H1 (cell line): Measurements from ENCODE around the gene RBCK1. TPM values are rescaled to one million over a fixed set of nuclear protein-coding genes. Genes with fewer than 3 reads are reported as not detected.

Source experiments
- CTCF ChIA-PET: fragments of 300-600 bp; sonication (Branson Sonifier 250); formaldehyde crosslinking; loops from one replicate; lab custom pipeline; 2021; ENCODE audit not compliant: partially characterized antibody; lab: Charles Lee
- POLR2A ChIA-PET: fragments of 300-600 bp; sonication (Branson Sonifier 250); formaldehyde crosslinking; loops from one replicate; lab custom pipeline; 2021; ENCODE audit warnings: inconsistent platforms; ENCODE audit not compliant: partially characterized antibody; lab: Charles Lee
- DNase-seq, 2 experiments: peaks; one replicate each; pipeline versions ENCODE4 v3.0.0 to v3.0.0-alpha.2; 2010 to 2022; ENCODE audit warnings: low spot score in 2 of 2, low read depth in 1 of 2, mixed read lengths in 1 of 2
- FAIRE-seq: peaks from 2 replicates; lab custom pipeline; 2011; peaks lifted over from hg19 to GRCh38; lab: Jason Lieb, UNC
- H2AFZ ChIP-seq: 2 replicates; pipeline ENCODE4 v1.8.1; 2012; ENCODE audit warnings: low read length, inconsistent platforms
- H2AK5ac ChIP-seq: 2 replicates; pipeline ENCODE4 v1.6.1; 2013; ENCODE audit warnings: low read depth, low read length
- H2BK120ac ChIP-seq: replicated peaks from 2 replicates; pipeline ENCODE3; 2013; ENCODE audit warnings: low read depth, low read length, inconsistent platforms
- H2BK12ac ChIP-seq: 2 replicates; pipeline ENCODE4 v1.6.1; 2013; ENCODE audit warnings: low read depth, low read length
- H2BK15ac ChIP-seq: 2 replicates; pipeline ENCODE4 v1.6.1; 2013; ENCODE audit warnings: low read length
- H2BK20ac ChIP-seq: 2 replicates; pipeline ENCODE4 v1.6.1; 2013; ENCODE audit warnings: low read length
- H2BK5ac ChIP-seq: 2 replicates; pipeline ENCODE4 v1.6.1; 2013; ENCODE audit warnings: low read depth, low read length
- H3K14ac ChIP-seq: 2 replicates; pipeline ENCODE4 v1.6.1; 2013; ENCODE audit warnings: inconsistent platforms; ENCODE audit not compliant: insufficient read length
- H3K18ac ChIP-seq: 2 replicates; pipeline ENCODE4 v1.6.1; 2013; ENCODE audit warnings: low read length; ENCODE audit errors: extremely low read depth
- H3K23ac ChIP-seq: 2 replicates; pipeline ENCODE4 v1.6.1; 2013; ENCODE audit warnings: inconsistent platforms; ENCODE audit not compliant: insufficient read length
- H3K23me2 ChIP-seq: 2 replicates; pipeline ENCODE4 v1.6.1; 2013; ENCODE audit warnings: low read depth, low read length
- H3K27ac ChIP-seq: 2 replicates; pipeline ENCODE4 v1.6.1; 2011; ENCODE audit warnings: low read depth, low read length, inconsistent platforms
- H3K27me3 ChIP-seq, 4 experiments: replicated peaks in 1 of 4; 1 replicate in 1 of 4; 2 replicates in 3 of 4; pipeline versions ENCODE4 v1.6.1 to v1.8.1; 2011 to 2013; ENCODE audit warnings: low read length in 3 of 4, mild to moderate bottlenecking in 3 of 4, inconsistent platforms in 2 of 4, mixed read lengths in 2 of 4, moderate library complexity in 1 of 4; ENCODE audit not compliant: control insufficient read depth in 3 of 4, insufficient read depth in 3 of 4; ENCODE audit errors: extremely low read depth in 1 of 4
- H3K36me3 ChIP-seq, 4 experiments: 2 replicates each; pipeline versions ENCODE4 v1.6.1 to v1.8.1; 2011 to 2013; ENCODE audit warnings: mild to moderate bottlenecking in 4 of 4, low read length in 3 of 4, moderate library complexity in 2 of 4, control low read depth in 1 of 4, inconsistent platforms in 1 of 4; ENCODE audit not compliant: insufficient read depth in 4 of 4, control insufficient read depth in 2 of 4
- H3K4ac ChIP-seq: replicated peaks from 2 replicates; pipeline ENCODE3; 2013; ENCODE audit warnings: low read length, low read depth, mixed read lengths, inconsistent platforms; ENCODE audit not compliant: insufficient read length
- H3K4me1 ChIP-seq, 4 experiments: replicated peaks in 1 of 4; 1 replicate in 1 of 4; 2 replicates in 3 of 4; pipeline versions ENCODE4 v1.6.1 to v1.8.1; 2011 to 2013; ENCODE audit warnings: low read length in 3 of 4, inconsistent platforms in 2 of 4, mixed read lengths in 1 of 4; ENCODE audit not compliant: insufficient read depth in 4 of 4, control insufficient read depth in 3 of 4
- H3K4me2 ChIP-seq, 2 experiments: 2 replicates each; pipeline versions ENCODE4 v1.6.1 to v1.8.1; 2011 to 2013; ENCODE audit warnings: low read depth in 2 of 2, low read length in 2 of 2, control low read depth in 1 of 2, inconsistent platforms in 1 of 2, mild to moderate bottlenecking in 1 of 2; ENCODE audit not compliant: insufficient read depth in 1 of 2
- H3K4me3 ChIP-seq, 4 experiments: fragments of 200-600, 300-600 bp in 1 of 4; sonication (generic), shearing (Covaris generic), sonication (Bioruptor Twin) in 1 of 4; 2 replicates each; pipeline versions ENCODE4 v1.5.1 to v1.8.1; 2011 to 2016; ENCODE audit warnings: low read length in 4 of 4, low read depth in 3 of 4, control low read depth in 2 of 4, inconsistent platforms in 2 of 4, mild to moderate bottlenecking in 2 of 4, mixed read lengths in 1 of 4, moderate library complexity in 1 of 4; ENCODE audit not compliant: insufficient read depth in 2 of 4; ENCODE audit errors: extremely low read depth in 1 of 4
- H3K56ac ChIP-seq: replicated peaks from 2 replicates; pipeline ENCODE3; 2013; ENCODE audit warnings: low read depth, mild to moderate bottlenecking, mixed read lengths, low read length, inconsistent platforms; ENCODE audit not compliant: insufficient read length
- H3K79me1 ChIP-seq: 2 replicates; pipeline ENCODE4 v1.6.1; 2013; ENCODE audit warnings: low read depth, low read length, control low read depth
- H3K79me2 ChIP-seq, 2 experiments: 2 replicates each; pipeline versions ENCODE4 v1.6.1 to v1.8.1; 2012 to 2013; ENCODE audit warnings: low read length in 2 of 2, mild to moderate bottlenecking in 2 of 2, inconsistent platforms in 1 of 2; ENCODE audit not compliant: insufficient read depth in 2 of 2, control insufficient read depth in 1 of 2
- H3K9ac ChIP-seq, 4 experiments: replicated peaks in 1 of 4; 1 replicate in 1 of 4; 2 replicates in 3 of 4; pipeline versions ENCODE4 v1.6.1 to v1.8.1; 2011 to 2013; ENCODE audit warnings: low read depth in 3 of 4, low read length in 3 of 4, control low read depth in 2 of 4, mild to moderate bottlenecking in 2 of 4, moderate library complexity in 2 of 4, inconsistent platforms in 1 of 4; ENCODE audit errors: extremely low read depth in 1 of 4
- H3K9me3 ChIP-seq, 2 experiments: 2 replicates each; pipeline versions ENCODE4 v1.6.1 to v1.8.1; 2012 to 2013; ENCODE audit warnings: mild to moderate bottlenecking in 2 of 2, moderate library complexity in 2 of 2, control low read depth in 1 of 2, inconsistent platforms in 1 of 2, low read depth in 1 of 2, low read length in 1 of 2, mixed read lengths in 1 of 2; ENCODE audit not compliant: insufficient read depth in 2 of 2
- H4K20me1 ChIP-seq, 2 experiments: replicated peaks in 1 of 2; 2 replicates each; pipeline versions ENCODE3 to v1.8.1; 2011 to 2013; ENCODE audit warnings: inconsistent platforms in 2 of 2, low read length in 2 of 2, mild to moderate bottlenecking in 1 of 2; ENCODE audit not compliant: insufficient read depth in 2 of 2, control insufficient read depth in 1 of 2
- H4K5ac ChIP-seq: 2 replicates; pipeline ENCODE4 v1.6.1; 2013; ENCODE audit warnings: low read length, low read depth, mixed read lengths, inconsistent platforms; ENCODE audit not compliant: insufficient read length
- H4K8ac ChIP-seq: 2 replicates; pipeline ENCODE4 v1.8.0; 2013; ENCODE audit warnings: mild to moderate bottlenecking, moderate library complexity, low read length, inconsistent platforms; ENCODE audit not compliant: insufficient read depth; ENCODE audit errors: extremely low read depth
- H4K91ac ChIP-seq: replicated peaks from 2 replicates; pipeline ENCODE3; 2013; ENCODE audit warnings: low read length, mixed read lengths, inconsistent platforms; ENCODE audit not compliant: insufficient read length
- EGR1 ChIP-seq: IDR thresholded peaks from 2 replicates; pipeline ENCODE4 v1.6.1; 2011; ENCODE audit warnings: low read depth, low read length, borderline replicate concordance
- EZH2 ChIP-seq: fragments of 200-600 bp; sonication (generic); IDR thresholded peaks from 2 replicates; pipeline ENCODE4 v1.7.1; 2012; ENCODE audit warnings: low read depth, mild to moderate bottlenecking, moderate library complexity, low read length, inconsistent platforms; ENCODE audit not compliant: severe bottlenecking
- HDAC6 ChIP-seq: IDR thresholded peaks from one replicate; pipeline ENCODE4 v1.7.1; 2012; ENCODE audit warnings: low read depth, mild to moderate bottlenecking, inconsistent platforms, low read length, moderate library complexity
- KDM1A ChIP-seq: fragments of 200-600, 300-600 bp; sonication (generic); IDR thresholded peaks from 2 replicates; pipeline ENCODE4 v1.7.1; 2016; ENCODE audit warnings: mild to moderate bottlenecking, low read length, borderline replicate concordance
- SAP30 ChIP-seq: fragments of 300-600 bp; sonication (generic); IDR thresholded peaks from 2 replicates; pipeline ENCODE4 v1.7.1; 2012; ENCODE audit warnings: low read length, moderate library complexity, mild to moderate bottlenecking, inconsistent platforms; ENCODE audit not compliant: insufficient read depth, insufficient replicate concordance
- TAF7 ChIP-seq: optimal IDR thresholded peaks from 2 replicates; pipeline ENCODE3; 2011; ENCODE audit warnings: low read depth, mild to moderate bottlenecking, inconsistent platforms, low read length, moderate library complexity, borderline replicate concordance
- WGBS, 2 experiments: shearing (Covaris generic) in 1 of 2; methylation state at CpG; one replicate each; pipeline versions ENCODE4 v1.1.6 to v1.1.7; 2013 to 2015; ENCODE audit warnings: low lambda C conversion rate in 2 of 2, mixed read lengths in 2 of 2, inconsistent platforms in 1 of 2, low coverage in 1 of 2, missing lambda C conversion rate in 1 of 2; ENCODE audit not compliant: insufficient replicate concordance in 2 of 2, insufficient coverage in 1 of 2, insufficient read length in 1 of 2; ENCODE audit errors: extremely low coverage in 1 of 2, missing lambda C conversion rate in 1 of 2; 5-methylcytosine and 5-hydroxymethylcytosine counted together
- polyA plus RNA-seq, 7 experiments: library from polyadenylated mRNA; depleted of rRNA in 3 of 7; stranded (reverse) in 5 of 7; unstranded in 2 of 7; fragments of >200 nt in 5 of 7; fragments of 200-250 nt in 2 of 7; gene quantifications; 1 replicate in 5 of 7; 2 replicates in 1 of 7; 4 replicates in 1 of 7; pipeline versions ENCODE4 v1.2.1 to v1.2.3, GENCODE V29; 2011 to 2013; ENCODE audit warnings: missing spikeins in 2 of 7, mixed read lengths in 2 of 7
- total RNA-seq: library from RNA; stranded (reverse); fragmentation: NEBNext Ultra II Directional; extraction: Animal tissue kit (Norgen Biotek cat#: 25700); gene quantifications from 2 replicates; pipeline ENCODE4 v1.2.1, GENCODE V29; 2021
- TF ChIP-seq, protein P1 (sequence below), 3 experiments: IDR thresholded peaks; 1 replicate in 2 of 3; 2 replicates in 1 of 3; pipeline versions ENCODE4 v1.5.1 to v1.6.1; 2011; ENCODE audit warnings: low read length in 3 of 3, mild to moderate bottlenecking in 3 of 3, inconsistent platforms in 2 of 3, low read depth in 1 of 3, moderate library complexity in 1 of 3; ENCODE audit not compliant: insufficient read depth in 1 of 3; ENCODE audit errors: control extremely low read depth in 1 of 3

The RBCK1 gene
- total and polyA plus RNA-seq, 2 of the 8 experiments (the other 6 are each of a cell fraction or from before 2014, with no cell fraction given): 43.1 to 54.7 TPM

DNA sequence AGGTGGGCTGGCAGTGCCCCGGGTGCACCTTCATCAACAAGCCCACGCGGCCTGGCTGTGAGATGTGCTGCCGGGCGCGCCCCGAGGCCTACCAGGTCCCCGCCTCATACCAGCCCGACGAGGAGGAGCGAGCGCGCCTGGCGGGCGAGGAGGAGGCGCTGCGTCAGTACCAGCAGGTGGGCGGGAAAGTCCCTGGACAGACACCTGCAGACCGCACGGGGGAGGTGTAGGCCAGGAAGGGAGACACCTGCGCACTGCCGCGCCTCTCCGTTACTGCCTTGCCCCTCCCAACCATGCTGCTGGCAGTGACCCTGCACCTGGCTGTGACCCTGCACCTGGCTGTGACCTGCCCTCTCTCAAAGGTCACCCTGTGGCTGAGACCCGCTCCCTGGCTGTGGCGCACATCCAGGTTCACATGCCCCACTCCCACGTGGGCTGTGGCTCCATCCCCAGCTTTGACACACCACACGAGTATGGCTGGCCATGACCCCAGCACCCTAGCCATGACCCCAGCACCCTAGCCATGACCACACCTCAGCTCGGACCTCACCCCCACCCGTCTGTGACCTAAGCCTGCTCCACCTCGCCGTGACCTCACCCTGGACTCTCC, 11.6 kb downstream of the RBCK1 start:
- no peaks in the 10 kb centered on the region; the same call in 1 of the 2 replicates for H3K79me1 ChIP-seq
- H3K79me2 ChIP-seq: no peaks in the 10 kb centered on the region
- POLR2A ChIA-PET: interaction anchor here (0.7 to 1.5 kb wide), 2 partner anchors 13 to 72 kb away, joined by 3 read pairs; partner anchors contain the start of gene NRSN2
- H3K14ac ChIP-seq: no peak overlapping the region
- no peak overlapping the region for H2AFZ ChIP-seq
- no peaks in the 10 kb centered on the region for H3K23me2 ChIP-seq
- H3K4ac ChIP-seq: no peak overlapping the region
- H3K27me3 ChIP-seq: no peaks in the 10 kb centered on the region
- no peak overlapping the region for H3K56ac ChIP-seq
- no peak overlapping the region for H2AK5ac ChIP-seq
- no peak overlapping the region for H2BK20ac ChIP-seq
- H3K23ac ChIP-seq: no peak overlapping the region
- H3K9ac ChIP-seq: no peak overlapping the region
- CTCF ChIA-PET: no interaction called here
- H2BK15ac ChIP-seq: no peak overlapping the region
- 0 out of 2 replicates have a peak overlapping the region, but pooled peaks have one; percentile 18 for H4K8ac ChIP-seq
- no peaks in the 10 kb centered on the region; a peak in 3 of 7 replicates for H3K4me1 ChIP-seq
- no peak overlapping the region for H2BK120ac ChIP-seq
- H2BK5ac ChIP-seq: no peak overlapping the region
- 94% methylated on average over 29 of the region's 32 CpGs; no CpG with 5 or more reads in 1 of the 2 experiments for WGBS, 2 experiments
- no peak overlapping the region for H3K4me2 ChIP-seq
- H3K4me3 ChIP-seq: no peak overlapping the region
- H2BK12ac ChIP-seq: no peak overlapping the region
- no peak overlapping the region for H4K5ac ChIP-seq
- H4K91ac ChIP-seq: no peak overlapping the region
- DNase-seq (no peak), FAIRE-seq (no peak)
- H3K36me3 ChIP-seq: peaks cover 3 to 34% (median 20%) of the 10 kb centered on the region in 4 experiments; a peak in 7 of 8 replicates
- no peak overlapping the region for H3K27ac ChIP-seq
- H3K18ac ChIP-seq: no peak overlapping the region
- H4K20me1 ChIP-seq: peaks cover 0 to 13% of the 10 kb centered on the region in 2 experiments
- H3K9me3 ChIP-seq: peaks cover 0 to 8% of the 10 kb centered on the region in 2 experiments; a peak in 1 of 4 replicates
- TF ChIP-seq KDM1A: no peak
- no peak for TF ChIP-seq SAP30
- no peak for TF ChIP-seq HDAC6
- no peak for TF ChIP-seq TAF7
- no peak for TF ChIP-seq EGR1
- TF ChIP-seq, protein P1, sequence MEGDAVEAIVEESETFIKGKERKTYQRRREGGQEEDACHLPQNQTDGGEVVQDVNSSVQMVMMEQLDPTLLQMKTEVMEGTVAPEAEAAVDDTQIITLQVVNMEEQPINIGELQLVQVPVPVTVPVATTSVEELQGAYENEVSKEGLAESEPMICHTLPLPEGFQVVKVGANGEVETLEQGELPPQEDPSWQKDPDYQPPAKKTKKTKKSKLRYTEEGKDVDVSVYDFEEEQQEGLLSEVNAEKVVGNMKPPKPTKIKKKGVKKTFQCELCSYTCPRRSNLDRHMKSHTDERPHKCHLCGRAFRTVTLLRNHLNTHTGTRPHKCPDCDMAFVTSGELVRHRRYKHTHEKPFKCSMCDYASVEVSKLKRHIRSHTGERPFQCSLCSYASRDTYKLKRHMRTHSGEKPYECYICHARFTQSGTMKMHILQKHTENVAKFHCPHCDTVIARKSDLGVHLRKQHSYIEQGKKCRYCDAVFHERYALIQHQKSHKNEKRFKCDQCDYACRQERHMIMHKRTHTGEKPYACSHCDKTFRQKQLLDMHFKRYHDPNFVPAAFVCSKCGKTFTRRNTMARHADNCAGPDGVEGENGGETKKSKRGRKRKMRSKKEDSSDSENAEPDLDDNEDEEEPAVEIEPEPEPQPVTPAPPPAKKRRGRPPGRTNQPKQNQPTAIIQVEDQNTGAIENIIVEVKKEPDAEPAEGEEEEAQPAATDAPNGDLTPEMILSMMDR (IDR thresholded peaks at IDR 0.05; ENCODE audit: control extremely low read depth in 1 of 3, insufficient read depth in 1 of 3, low read depth in 1 of 3, low read length in 3 of 3): no peak
- TF ChIP-seq EZH2: no peak
